A549 (cell line): ENCODE results near the gene STAT1. TPM values are rescaled to one million over a fixed set of nuclear protein-coding genes. Genes with fewer than 3 reads are reported as not detected.

ENCODE experiments used
- ATAC-seq, 2 experiments: fragments of 200-7000 bp in 1 of 2; fragments of >200 bp in 1 of 2; cut with Nextera tagmentation in 1 of 2; cut with Tn5 transposase in 1 of 2; 3 replicates each; pipeline versions ENCODE4 v1.8.0 to v1.9.1; 2018 to 2020; ENCODE audit warnings: mild to moderate bottlenecking in 1 of 2, moderate library complexity in 1 of 2
- CTCF ChIA-PET: fragments of 300-600 bp; sonication (Branson Sonifier 250); formaldehyde crosslinking; extraction: SDS; loops from one replicate; lab custom pipeline; 2021; ENCODE audit warnings: antibody characterized with exemption, inconsistent platforms; lab: Yijun Ruan, JAX
- POLR2A ChIA-PET: fragments of 350-600 bp; formaldehyde crosslinking; extraction: SDS; loops from one replicate; lab custom pipeline; 2021; ENCODE audit warnings: antibody characterized with exemption, inconsistent platforms; lab: Yijun Ruan, JAX
- DNase-seq, 2 experiments: peaks; one replicate each; pipeline versions ENCODE4 v3.0.0 to v3.0.0-alpha.2; 2011 to 2016; ENCODE audit warnings: low read depth in 1 of 2, low spot score in 1 of 2
- FAIRE-seq: peaks from 2 replicates; lab custom pipeline; 2011; peaks lifted over from hg19 to GRCh38; lab: Jason Lieb, UNC
- H3K27ac ChIP-seq, 2 experiments: fragments of >200 bp; sonication (Bioruptor Twin); formaldehyde crosslinking; 3 replicates each; pipeline ENCODE4 v1.5.1; 2016 to 2017
- H3K4me1 ChIP-seq: fragments of >200 bp; sonication (Bioruptor Twin); formaldehyde crosslinking; 3 replicates; pipeline ENCODE4 v1.6.1; 2016
- H3K4me2 ChIP-seq: fragments of >200 bp; sonication (Bioruptor Twin); formaldehyde crosslinking; 3 replicates; pipeline ENCODE4 v1.6.1; 2016
- H3K4me3 ChIP-seq: fragments of >200 bp; sonication (Bioruptor Twin); formaldehyde crosslinking; 3 replicates; pipeline ENCODE4 v1.5.1; 2016
- H3K9me3 ChIP-seq: fragments of >200 bp; sonication (Bioruptor Twin); formaldehyde crosslinking; 3 replicates; pipeline ENCODE4 v1.6.1; 2016
- CBX2 ChIP-seq: fragments of 200-600 bp; sonication (generic); IDR thresholded peaks from 2 replicates; pipeline ENCODE4 v1.6.1; 2016; ENCODE audit warnings: low read depth, mild to moderate bottlenecking, borderline replicate concordance
- CEBPB ChIP-seq, 2 experiments: fragments of >200 bp in 1 of 2; sonication (Bioruptor Twin) in 1 of 2; formaldehyde crosslinking in 1 of 2; IDR thresholded peaks; 2 replicates each; pipeline ENCODE4 v1.6.1; 2012 to 2016
- CHD4 ChIP-seq: fragments of 200-600 bp; sonication (generic); IDR thresholded peaks from 2 replicates; pipeline ENCODE4 v1.6.1; 2016; ENCODE audit warnings: antibody characterized with exemption, mild to moderate bottlenecking, borderline replicate concordance
- CTCF ChIP-seq: fragments of >200 bp; sonication (Bioruptor Twin); formaldehyde crosslinking; IDR thresholded peaks from 3 replicates; pipeline ENCODE4 v1.5.1; 2016
- ESRRA ChIP-seq: fragments of 150-350 bp; IDR thresholded peaks from 2 replicates; pipeline ENCODE4 v1.6.1; 2014; ENCODE audit warnings: mild to moderate bottlenecking, low read length, borderline replicate concordance
- GATA3 ChIP-seq: IDR thresholded peaks from 2 replicates; pipeline ENCODE4 v1.6.1; 2012; ENCODE audit warnings: borderline replicate concordance
- JUN ChIP-seq, 2 experiments: fragments of >200 bp; sonication (Bioruptor Twin); formaldehyde crosslinking; IDR thresholded peaks; 2 replicates in 1 of 2; 3 replicates in 1 of 2; pipeline ENCODE4 v1.6.1; 2016 to 2017
- KDM1A ChIP-seq: fragments of 200-600 bp; sonication (generic); IDR thresholded peaks from 2 replicates; pipeline ENCODE4 v1.6.1; 2016; ENCODE audit warnings: low read depth, mild to moderate bottlenecking
- MAFK ChIP-seq: fragments of 450-650 bp; IDR thresholded peaks from 2 replicates; pipeline ENCODE4 v1.6.1; 2014; ENCODE audit not compliant: partially characterized antibody
- POLR2A ChIP-seq: IDR thresholded peaks from 2 replicates; pipeline ENCODE4 v1.6.1; 2012; ENCODE audit warnings: mild to moderate bottlenecking, low read length
- TFCP2L1 ChIP-seq: fragments of 250-450 bp; sonication (Bioruptor Pico); IDR thresholded peaks from 2 replicates; pipeline ENCODE4 v1.5.0; 2021; ENCODE audit warnings: mild to moderate bottlenecking
- ZC3H11A ChIP-seq: fragments of 450-650 bp; IDR thresholded peaks from 2 replicates; pipeline ENCODE4 v1.6.1; 2014; ENCODE audit warnings: antibody characterized with exemption, mild to moderate bottlenecking
- ZFP36 ChIP-seq: fragments of 450-650 bp; IDR thresholded peaks from 2 replicates; pipeline ENCODE4 v1.6.1; 2014; ENCODE audit warnings: borderline replicate concordance; ENCODE audit not compliant: partially characterized antibody
- WGBS: methylation state at CpG from one replicate; pipeline ENCODE4 v1.1.6; 2017; ENCODE audit errors: missing lambda C conversion rate; 5-methylcytosine and 5-hydroxymethylcytosine counted together
- polyA plus RNA-seq, 4 experiments: library from polyadenylated mRNA; depleted of rRNA in 3 of 4; stranded (reverse); fragments of >200 nt; fragmentation: RNase III in 1 of 4; extraction: RNeasy Plus Mini Kit Qiagen cat#74134 plus additional on column Dnase treatment in 1 of 4; gene quantifications; 2 replicates in 3 of 4; 3 replicates in 1 of 4; pipeline ENCODE4 v1.2.3, GENCODE V29; 2011 to 2017
- TF ChIP-seq, protein P1 (sequence below): fragments of 200-600 bp; sonication (generic); IDR thresholded peaks from 2 replicates; pipeline ENCODE4 v1.6.1; 2016; ENCODE audit warnings: antibody characterized with exemption, mild to moderate bottlenecking, moderate library complexity
- TF ChIP-seq, protein P2 (sequence below): fragments of 150-350 bp; IDR thresholded peaks from 2 replicates; pipeline ENCODE4 v1.6.1; 2014; ENCODE audit warnings: low read depth, mild to moderate bottlenecking, low read length
- TF ChIP-seq, protein P3 (sequence below): fragments of >200 bp; sonication (Bioruptor Twin); formaldehyde crosslinking; IDR thresholded peaks from 3 replicates; pipeline ENCODE4 v1.6.1; 2016

Gene STAT1
- polyA plus RNA-seq, 2 of the 4 experiments (the other 2 are of a cell fraction) = 105 to 182 TPM

GRCh38 chr2:191008286-191008685 lies 5.7 kb downstream of the STAT1 start:
- TF ChIP-seq JUN (IDR thresholded peaks at IDR 0.05) = no peak
- TF ChIP-seq, all 56 proteins: peak for 0
- Histone ChIP-seq H3K9me3 (no peaks in the 10 kb centered on the region), H3K4me1 (peaks cover 44% of the 10 kb centered on the region), H3K4me3 (no peak overlapping the region), H3K4me2 (no peak overlapping the region), H3K27ac (no peak overlapping the region)
- no peak for DNase-seq
- no peak for ATAC-seq
- ChIA-PET CTCF (interaction anchor here (0.6 to 1.8 kb wide), 4 partner anchors 12 to 43 kb away, joined by 3 to 6 read pairs (median 3); no protein-coding TSS in a partner anchor), POLR2A (no interaction called here)
- FAIRE-seq = no peak

GRCh38 chr2:191006997-191007783 lies 6.8 kb downstream of the STAT1 start:
- 92% methylated on average over 4 of the region's 4 CpGs for WGBS
- POLR2A ChIA-PET = no interaction called here
- no peak overlapping the region for H3K4me2 ChIP-seq
- no peaks in the 10 kb centered on the region for H3K9me3 ChIP-seq
- H3K4me1 ChIP-seq = peaks cover 37% of the 10 kb centered on the region
- no peak for TF ChIP-seq ESRRA
- TF ChIP-seq, protein P1, sequence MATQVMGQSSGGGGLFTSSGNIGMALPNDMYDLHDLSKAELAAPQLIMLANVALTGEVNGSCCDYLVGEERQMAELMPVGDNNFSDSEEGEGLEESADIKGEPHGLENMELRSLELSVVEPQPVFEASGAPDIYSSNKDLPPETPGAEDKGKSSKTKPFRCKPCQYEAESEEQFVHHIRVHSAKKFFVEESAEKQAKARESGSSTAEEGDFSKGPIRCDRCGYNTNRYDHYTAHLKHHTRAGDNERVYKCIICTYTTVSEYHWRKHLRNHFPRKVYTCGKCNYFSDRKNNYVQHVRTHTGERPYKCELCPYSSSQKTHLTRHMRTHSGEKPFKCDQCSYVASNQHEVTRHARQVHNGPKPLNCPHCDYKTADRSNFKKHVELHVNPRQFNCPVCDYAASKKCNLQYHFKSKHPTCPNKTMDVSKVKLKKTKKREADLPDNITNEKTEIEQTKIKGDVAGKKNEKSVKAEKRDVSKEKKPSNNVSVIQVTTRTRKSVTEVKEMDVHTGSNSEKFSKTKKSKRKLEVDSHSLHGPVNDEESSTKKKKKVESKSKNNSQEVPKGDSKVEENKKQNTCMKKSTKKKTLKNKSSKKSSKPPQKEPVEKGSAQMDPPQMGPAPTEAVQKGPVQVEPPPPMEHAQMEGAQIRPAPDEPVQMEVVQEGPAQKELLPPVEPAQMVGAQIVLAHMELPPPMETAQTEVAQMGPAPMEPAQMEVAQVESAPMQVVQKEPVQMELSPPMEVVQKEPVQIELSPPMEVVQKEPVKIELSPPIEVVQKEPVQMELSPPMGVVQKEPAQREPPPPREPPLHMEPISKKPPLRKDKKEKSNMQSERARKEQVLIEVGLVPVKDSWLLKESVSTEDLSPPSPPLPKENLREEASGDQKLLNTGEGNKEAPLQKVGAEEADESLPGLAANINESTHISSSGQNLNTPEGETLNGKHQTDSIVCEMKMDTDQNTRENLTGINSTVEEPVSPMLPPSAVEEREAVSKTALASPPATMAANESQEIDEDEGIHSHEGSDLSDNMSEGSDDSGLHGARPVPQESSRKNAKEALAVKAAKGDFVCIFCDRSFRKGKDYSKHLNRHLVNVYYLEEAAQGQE = no peak
- TF ChIP-seq TFCP2L1 = no peak
- no peak for TF ChIP-seq CHD4
- TF ChIP-seq MAFK = no peak
- no peak for TF ChIP-seq GATA3
- TF ChIP-seq POLR2A = no peak
- no peak for TF ChIP-seq CTCF
- no peak for TF ChIP-seq ZFP36
- TF ChIP-seq ZC3H11A = no peak
- TF ChIP-seq, protein P2, sequence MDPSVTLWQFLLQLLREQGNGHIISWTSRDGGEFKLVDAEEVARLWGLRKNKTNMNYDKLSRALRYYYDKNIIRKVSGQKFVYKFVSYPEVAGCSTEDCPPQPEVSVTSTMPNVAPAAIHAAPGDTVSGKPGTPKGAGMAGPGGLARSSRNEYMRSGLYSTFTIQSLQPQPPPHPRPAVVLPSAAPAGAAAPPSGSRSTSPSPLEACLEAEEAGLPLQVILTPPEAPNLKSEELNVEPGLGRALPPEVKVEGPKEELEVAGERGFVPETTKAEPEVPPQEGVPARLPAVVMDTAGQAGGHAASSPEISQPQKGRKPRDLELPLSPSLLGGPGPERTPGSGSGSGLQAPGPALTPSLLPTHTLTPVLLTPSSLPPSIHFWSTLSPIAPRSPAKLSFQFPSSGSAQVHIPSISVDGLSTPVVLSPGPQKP = no peak
- no peak for TF ChIP-seq CEBPB (IDR thresholded peaks at IDR 0.05)
- no peak for TF ChIP-seq KDM1A
- TF ChIP-seq, protein P3, sequence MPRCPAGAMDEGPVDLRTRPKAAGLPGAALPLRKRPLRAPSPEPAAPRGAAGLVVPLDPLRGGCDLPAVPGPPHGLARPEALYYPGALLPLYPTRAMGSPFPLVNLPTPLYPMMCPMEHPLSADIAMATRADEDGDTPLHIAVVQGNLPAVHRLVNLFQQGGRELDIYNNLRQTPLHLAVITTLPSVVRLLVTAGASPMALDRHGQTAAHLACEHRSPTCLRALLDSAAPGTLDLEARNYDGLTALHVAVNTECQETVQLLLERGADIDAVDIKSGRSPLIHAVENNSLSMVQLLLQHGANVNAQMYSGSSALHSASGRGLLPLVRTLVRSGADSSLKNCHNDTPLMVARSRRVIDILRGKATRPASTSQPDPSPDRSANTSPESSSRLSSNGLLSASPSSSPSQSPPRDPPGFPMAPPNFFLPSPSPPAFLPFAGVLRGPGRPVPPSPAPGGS = no peak
- TF ChIP-seq CBX2 = no peak
- TF ChIP-seq, all 56 proteins: peak for 0
- FAIRE-seq (no peak), DNase-seq (no peak), ATAC-seq (no peak)
- Histone ChIP-seq H3K27ac (no peak overlapping the region), H3K4me3 (no peak overlapping the region)
- CTCF ChIA-PET = interaction anchor here (1.1 to 1.8 kb wide), 3 partner anchors 11 to 44 kb away, joined by 3 to 6 read pairs (median 3); no protein-coding TSS in a partner anchor
